Thyroid gland (tissue), 4 donors: ENCODE measurements around the gene SREBF2. TPM values are rescaled to one million over a fixed set of nuclear protein-coding genes. Genes with fewer than 3 reads are reported as not detected.
A peak's percentile ranks its signal among the peaks of the same experiment; 100 is the strongest.

ENCODE experiments used
- DNase-seq, 2 donors: peaks; one replicate each; pipeline ENCODE4 v3.0.0-alpha.2; 2019
- H3K27ac ChIP-seq, 3 donors: fragments of 200-600 bp; sonication (generic); 1 replicate in 2 of 3; 2 replicates in 1 of 3; pipeline ENCODE4 v1.5.1; 2016 to 2019; ENCODE audit warnings: mild to moderate bottlenecking in 1 of 3, moderate library complexity in 1 of 3
- H3K27me3 ChIP-seq: fragments of 200-600 bp; sonication (generic); one replicate; pipeline ENCODE4 v1.5.1; 2019
- H3K36me3 ChIP-seq, 2 donors: fragments of 200-600 bp; sonication (generic); one replicate each; pipeline ENCODE4 v1.5.1; 2016 to 2019
- H3K4me1 ChIP-seq, 2 donors: fragments of 200-600 bp; sonication (generic); one replicate each; pipeline ENCODE4 v1.5.1; 2017 to 2019
- H3K4me3 ChIP-seq, 3 donors: fragments of 200-600 bp; sonication (generic); replicated peaks in 1 of 3; 1 replicate in 2 of 3; 2 replicates in 1 of 3; pipeline ENCODE4 v1.5.1; 2016; ENCODE audit warnings: mild to moderate bottlenecking in 1 of 3
- H3K9me3 ChIP-seq: fragments of 200-600 bp; sonication (generic); one replicate; pipeline ENCODE4 v1.5.1; 2017
- POLR2A ChIP-seq, 2 donors: fragments of 450-650 bp; IDR thresholded peaks; one replicate each; pipeline ENCODE4 v1.6.1; 2017; ENCODE audit warnings: antibody characterized with exemption in 2 of 2, mild to moderate bottlenecking in 2 of 2, moderate library complexity in 1 of 2
- WGBS, 2 donors: methylation state at CpG; one replicate each; pipeline ENCODE4 v1.1.5; 2017; 5-methylcytosine and 5-hydroxymethylcytosine counted together
- intact Hi-C: fragments of 100-400 bp; cut with DNase I; formaldehyde crosslinking; loops from one replicate; pipeline ENCODE4 v1.15.1; 2023
- total RNA-seq, 4 donors: library from RNA; depleted of rRNA; stranded (reverse); fragments of >200 nt; gene quantifications; one replicate each; pipeline ENCODE4 v1.2.3, GENCODE V29; 2016
- TF ChIP-seq, protein P1 (sequence below), 6 experiments: fragments of 200-600 bp in 3 of 6; fragments of 450-650 bp in 3 of 6; sonication (generic) in 3 of 6; IDR thresholded peaks; one replicate each; pipeline ENCODE4 v1.5.1; 2016 to 2019; ENCODE audit warnings: antibody characterized with exemption in 6 of 6, mild to moderate bottlenecking in 2 of 6, inconsistent platforms in 1 of 6, moderate library complexity in 1 of 6

Gene SREBF2
- total RNA-seq, 4 donors from 2014 or later: 34.4 to 91.8 (median 63.7) TPM

GRCh38 chr22:41828516-41828915 is 4.4 kb upstream of the SREBF2 start:
- H3K27me3 ChIP-seq: no peaks in the 10 kb centered on the region
- 97 to 99% methylated on average over 4 of the region's 4 CpGs for WGBS, 2 donors
- no peaks in the 10 kb centered on the region for H3K9me3 ChIP-seq
- H3K4me1 ChIP-seq: peaks cover 4 to 10% of the 10 kb centered on the region in 2 donors
- TF ChIP-seq, protein P1, sequence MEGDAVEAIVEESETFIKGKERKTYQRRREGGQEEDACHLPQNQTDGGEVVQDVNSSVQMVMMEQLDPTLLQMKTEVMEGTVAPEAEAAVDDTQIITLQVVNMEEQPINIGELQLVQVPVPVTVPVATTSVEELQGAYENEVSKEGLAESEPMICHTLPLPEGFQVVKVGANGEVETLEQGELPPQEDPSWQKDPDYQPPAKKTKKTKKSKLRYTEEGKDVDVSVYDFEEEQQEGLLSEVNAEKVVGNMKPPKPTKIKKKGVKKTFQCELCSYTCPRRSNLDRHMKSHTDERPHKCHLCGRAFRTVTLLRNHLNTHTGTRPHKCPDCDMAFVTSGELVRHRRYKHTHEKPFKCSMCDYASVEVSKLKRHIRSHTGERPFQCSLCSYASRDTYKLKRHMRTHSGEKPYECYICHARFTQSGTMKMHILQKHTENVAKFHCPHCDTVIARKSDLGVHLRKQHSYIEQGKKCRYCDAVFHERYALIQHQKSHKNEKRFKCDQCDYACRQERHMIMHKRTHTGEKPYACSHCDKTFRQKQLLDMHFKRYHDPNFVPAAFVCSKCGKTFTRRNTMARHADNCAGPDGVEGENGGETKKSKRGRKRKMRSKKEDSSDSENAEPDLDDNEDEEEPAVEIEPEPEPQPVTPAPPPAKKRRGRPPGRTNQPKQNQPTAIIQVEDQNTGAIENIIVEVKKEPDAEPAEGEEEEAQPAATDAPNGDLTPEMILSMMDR (IDR thresholded peaks at IDR 0.05): no peak
- no peak for TF ChIP-seq POLR2A (IDR thresholded peaks at IDR 0.05)
- DNase-seq: no peak
- H3K4me3 ChIP-seq: no peak overlapping the region
- intact Hi-C loops: no loop called here
- H3K27ac ChIP-seq: no peak overlapping the region
- H3K36me3 ChIP-seq: no peaks in the 10 kb centered on the region

GRCh38 chr22:41830174-41830573 is 2.7 kb upstream of the SREBF2 start:
- Histone ChIP-seq H3K4me3 (no peak overlapping the region), H3K27ac (no peak overlapping the region), H3K27me3 (no peaks in the 10 kb centered on the region), H3K36me3 (no peaks in the 10 kb centered on the region), H3K4me1 (peaks cover 9 to 10% of the 10 kb centered on the region in 2 donors), H3K9me3 (no peaks in the 10 kb centered on the region)
- WGBS, 2 donors: 100% methylated on average over 3 of the region's 3 CpGs
- no peak for DNase-seq
- intact Hi-C loops: loop anchor here (5.0 kb wide), 1 partner anchor 117 kb away; the partner anchor contains the start of gene CENPM
- TF ChIP-seq, protein P1 (IDR thresholded peaks at IDR 0.05): no peak
- TF ChIP-seq POLR2A (IDR thresholded peaks at IDR 0.05): no peak

- intact Hi-C loops: loop anchor here (5.0 kb wide), 1 partner anchor 116 kb away; the partner anchor contains the start of gene CENPM
- Histone ChIP-seq H3K9me3 (no peaks in the 10 kb centered on the region), H3K4me1 (peaks cover 5 to 9% of the 10 kb centered on the region in 2 donors), H3K4me3 (no peak overlapping the region), H3K27me3 (no peaks in the 10 kb centered on the region), H3K36me3 (no peaks in the 10 kb centered on the region), H3K27ac (peak overlapping the region in 1 of 3 donors; percentile 13)
- DNase-seq: no peak
- WGBS, 2 donors: 81 to 83% methylated on average over 6 of the region's 6 CpGs
- TF ChIP-seq, protein P1 (IDR thresholded peaks at IDR 0.05): no peak
- no peak for TF ChIP-seq POLR2A (IDR thresholded peaks at IDR 0.05)
Observed at GRCh38 chr22:41831383-41831782, 1.5 kb upstream of the SREBF2 start.

- WGBS, 2 donors: 13 to 18% methylated on average over 11 to 17 of the region's 17 CpGs
- H3K36me3 ChIP-seq: no peaks in the 10 kb centered on the region
- H3K27me3 ChIP-seq: no peaks in the 10 kb centered on the region
- intact Hi-C loops: loop anchor here (5.0 kb wide), 1 partner anchor 115 kb away; the partner anchor contains the start of gene CENPM
- peak overlapping the region; percentile 7 to 93 (median 12) for H3K4me3 ChIP-seq
- DNase-seq: no peak
- H3K9me3 ChIP-seq: no peaks in the 10 kb centered on the region
- no peak for TF ChIP-seq POLR2A (IDR thresholded peaks at IDR 0.05)
- TF ChIP-seq, protein P1 (IDR thresholded peaks at IDR 0.05): no peak
- H3K4me1 ChIP-seq: peaks cover 5 to 9% of the 10 kb centered on the region in 2 donors
- H3K27ac ChIP-seq: peak overlapping the region; percentile 83 to 95 (median 94)
Observed at GRCh38 chr22:41831828-41832552, 915 bp upstream of the SREBF2 start.
